Uterus (tissue), 4 donors: ENCODE results near the gene RAPGEF6. TPM values are rescaled to one million over a fixed set of nuclear protein-coding genes. Genes with fewer than 3 reads are reported as not detected.

Experiments used
- DNase-seq, 2 donors: peaks; one replicate each; pipeline ENCODE4 v3.0.0-alpha.2; 2019 to 2020
- H3K27ac ChIP-seq, 2 donors: fragments of 200-600 bp; sonication (generic); 1 replicate in 1 of 2; 2 replicates in 1 of 2; pipeline ENCODE4 v1.5.1; 2016 to 2018
- H3K27me3 ChIP-seq, 2 donors: fragments of 200-600 bp; sonication (generic); one replicate each; pipeline ENCODE4 v1.5.1; 2018 to 2019; ENCODE audit warnings: control low read depth in 1 of 2
- H3K36me3 ChIP-seq, 2 donors: fragments of 200-600 bp; sonication (generic); one replicate each; pipeline ENCODE4 v1.5.1; 2019; ENCODE audit warnings: control low read depth in 1 of 2
- H3K4me1 ChIP-seq, 2 donors: fragments of 200-600 bp; sonication (generic); one replicate each; pipeline ENCODE4 v1.5.1; 2018 to 2019; ENCODE audit warnings: control low read depth in 1 of 2
- H3K4me3 ChIP-seq, 2 donors: fragments of 200-600 bp; sonication (generic); 1 replicate in 1 of 2; 2 replicates in 1 of 2; pipeline ENCODE4 v1.5.1; 2018 to 2019; ENCODE audit warnings: mild to moderate bottlenecking in 1 of 2
- H3K9me3 ChIP-seq, 2 donors: fragments of 200-600 bp; sonication (generic); one replicate each; pipeline ENCODE4 v1.5.1; 2019; ENCODE audit warnings: control low read depth in 1 of 2
- POLR2A ChIP-seq, 2 donors: fragments of 450-650 bp; IDR thresholded peaks; one replicate each; pipeline ENCODE4 v1.6.1; 2016; ENCODE audit warnings: antibody characterized with exemption in 2 of 2, mild to moderate bottlenecking in 1 of 2, moderate library complexity in 1 of 2
- intact Hi-C: fragments of 100-400 bp; cut with DNase I; formaldehyde crosslinking; loops from one replicate; pipeline ENCODE4 v1.15.1; 2023; ENCODE audit warnings: low total_unique reads
- total RNA-seq, 4 donors: library from RNA; depleted of rRNA in 3 of 4; stranded (reverse); fragments of >200 nt in 3 of 4; gene quantifications; one replicate each; pipeline versions ENCODE4 v1.1.0 to v1.2.4, GENCODE V29; 2014 to 2023
- TF ChIP-seq, protein P1 (sequence below), 4 experiments: fragments of 200-600 bp in 2 of 4; fragments of 450-650 bp in 2 of 4; sonication (generic) in 2 of 4; IDR thresholded peaks; one replicate each; pipeline ENCODE4 v1.5.1; 2016 to 2019; ENCODE audit warnings: antibody characterized with exemption in 4 of 4, mild to moderate bottlenecking in 2 of 4, moderate library complexity in 1 of 4
- donor health status: DM: yes; HTN: yes; CAD: no.

Gene RAPGEF6
- total RNA-seq, 4 donors from 2014 or later, result 11.8 to 36.8 (median 23.4) TPM

- Histone ChIP-seq H3K27ac (no peak overlapping the region), H3K4me1 (no peaks in the 10 kb centered on the region), H3K9me3 (no peaks in the 10 kb centered on the region), H3K4me3 (no peak overlapping the region), H3K27me3 (no peaks in the 10 kb centered on the region), H3K36me3 (no peaks in the 10 kb centered on the region)
- TF ChIP-seq, protein P1, sequence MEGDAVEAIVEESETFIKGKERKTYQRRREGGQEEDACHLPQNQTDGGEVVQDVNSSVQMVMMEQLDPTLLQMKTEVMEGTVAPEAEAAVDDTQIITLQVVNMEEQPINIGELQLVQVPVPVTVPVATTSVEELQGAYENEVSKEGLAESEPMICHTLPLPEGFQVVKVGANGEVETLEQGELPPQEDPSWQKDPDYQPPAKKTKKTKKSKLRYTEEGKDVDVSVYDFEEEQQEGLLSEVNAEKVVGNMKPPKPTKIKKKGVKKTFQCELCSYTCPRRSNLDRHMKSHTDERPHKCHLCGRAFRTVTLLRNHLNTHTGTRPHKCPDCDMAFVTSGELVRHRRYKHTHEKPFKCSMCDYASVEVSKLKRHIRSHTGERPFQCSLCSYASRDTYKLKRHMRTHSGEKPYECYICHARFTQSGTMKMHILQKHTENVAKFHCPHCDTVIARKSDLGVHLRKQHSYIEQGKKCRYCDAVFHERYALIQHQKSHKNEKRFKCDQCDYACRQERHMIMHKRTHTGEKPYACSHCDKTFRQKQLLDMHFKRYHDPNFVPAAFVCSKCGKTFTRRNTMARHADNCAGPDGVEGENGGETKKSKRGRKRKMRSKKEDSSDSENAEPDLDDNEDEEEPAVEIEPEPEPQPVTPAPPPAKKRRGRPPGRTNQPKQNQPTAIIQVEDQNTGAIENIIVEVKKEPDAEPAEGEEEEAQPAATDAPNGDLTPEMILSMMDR (IDR thresholded peaks at IDR 0.05), result no peak
- TF ChIP-seq POLR2A (IDR thresholded peaks at IDR 0.05), result no peak
- no peak for DNase-seq
- intact Hi-C loops, result no loop called here
Observed at GRCh38 chr5:131619102-131619501, 15.9 kb downstream of the RAPGEF6 start.

- no peak for DNase-seq
- Histone ChIP-seq H3K4me3 (no peak overlapping the region), H3K27ac (no peak overlapping the region), H3K4me1 (no peaks in the 10 kb centered on the region), H3K36me3 (no peaks in the 10 kb centered on the region), H3K27me3 (no peaks in the 10 kb centered on the region), H3K9me3 (no peaks in the 10 kb centered on the region)
- TF ChIP-seq, protein P1 (IDR thresholded peaks at IDR 0.05), result no peak
- TF ChIP-seq POLR2A (IDR thresholded peaks at IDR 0.05), result no peak
- intact Hi-C loops, result no loop called here
Observed at GRCh38 chr5:131617140-131617822, 17.7 kb downstream of the RAPGEF6 start.

DNA sequence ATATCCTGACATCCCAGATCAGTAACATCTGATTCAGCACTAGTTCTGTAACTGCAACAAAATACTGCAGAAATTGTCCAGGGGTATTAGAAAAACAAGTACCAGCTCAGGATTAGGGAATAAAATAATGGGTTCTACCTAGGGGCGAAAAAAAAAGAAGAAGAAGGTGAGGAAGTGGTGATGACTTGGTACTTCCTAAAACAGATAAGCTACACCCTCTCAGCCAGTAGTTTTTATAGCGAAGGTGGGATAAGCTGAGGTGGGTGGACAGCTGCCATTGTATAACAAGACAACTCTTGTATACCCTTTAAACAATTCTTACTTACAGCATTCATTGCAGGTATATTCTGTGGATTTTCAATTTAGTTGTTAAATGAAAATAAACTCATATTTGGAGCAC is 19.1 kb downstream of the RAPGEF6 start:
- intact Hi-C loops, result no loop called here
- Histone ChIP-seq H3K36me3 (no peaks in the 10 kb centered on the region), H3K9me3 (no peaks in the 10 kb centered on the region), H3K4me3 (no peak overlapping the region), H3K27me3 (no peaks in the 10 kb centered on the region), H3K4me1 (no peaks in the 10 kb centered on the region), H3K27ac (no peak overlapping the region)
- DNase-seq, result no peak
- TF ChIP-seq POLR2A (IDR thresholded peaks at IDR 0.05), result no peak
- TF ChIP-seq, protein P1 (IDR thresholded peaks at IDR 0.05), result no peak

DNA sequence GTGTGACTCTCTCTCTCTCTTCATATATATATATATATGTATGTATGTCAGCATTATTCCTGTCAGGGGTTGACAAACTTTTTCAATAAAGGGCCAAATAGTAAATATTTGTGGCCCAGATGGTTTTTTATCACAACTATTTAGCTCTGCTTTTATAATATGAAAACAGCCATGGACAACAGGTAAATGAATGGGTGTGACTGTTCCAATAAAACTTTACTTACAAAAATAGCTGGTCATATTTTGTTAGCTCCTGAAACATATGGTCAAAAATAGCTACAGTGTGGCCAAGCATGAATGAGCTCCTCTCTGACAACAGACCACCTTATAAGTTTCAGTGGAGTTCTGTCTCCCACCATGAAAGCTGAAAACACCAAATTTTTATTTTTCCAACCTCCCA is 21.6 kb downstream of the RAPGEF6 start:
- Histone ChIP-seq H3K9me3 (no peaks in the 10 kb centered on the region), H3K36me3 (no peaks in the 10 kb centered on the region), H3K27me3 (no peaks in the 10 kb centered on the region), H3K4me3 (no peak overlapping the region), H3K27ac (no peak overlapping the region), H3K4me1 (no peaks in the 10 kb centered on the region)
- DNase-seq, result no peak
- intact Hi-C loops, result no loop called here
- no peak for TF ChIP-seq POLR2A (IDR thresholded peaks at IDR 0.05)
- TF ChIP-seq, protein P1 (IDR thresholded peaks at IDR 0.05), result no peak

- Histone ChIP-seq H3K9me3 (no peaks in the 10 kb centered on the region), H3K27ac (no peak overlapping the region), H3K36me3 (no peaks in the 10 kb centered on the region), H3K4me3 (no peak overlapping the region), H3K4me1 (peaks cover 0 to 4% of the 10 kb centered on the region in 2 donors), H3K27me3 (no peaks in the 10 kb centered on the region)
- intact Hi-C loops, result no loop called here
- DNase-seq, result no peak
- TF ChIP-seq POLR2A (IDR thresholded peaks at IDR 0.05), result no peak
- TF ChIP-seq, protein P1 (IDR thresholded peaks at IDR 0.05), result no peak
Observed at GRCh38 chr5:131611064-131611381, 24.0 kb downstream of the RAPGEF6 start.
